SK-N-SH treated with all-trans-retinoic acid at 6 μM for 48 hours (cell line): ENCODE data around the gene GOLT1A.

ENCODE experiments used
- ATAC-seq: fragments of 200-7000 bp; cut with Tn5 transposase; 3 replicates; pipeline ENCODE4 v1.9.1; 2020; ENCODE audit warnings: mild to moderate bottlenecking, moderate library complexity
- ARNTL ChIP-seq: fragments of 450-650 bp; formaldehyde crosslinking; IDR thresholded peaks from 2 replicates; pipeline ENCODE4 v1.5.0; 2020; ENCODE audit warnings: low read depth, mild to moderate bottlenecking, moderate library complexity, borderline replicate concordance
- BACH2 ChIP-seq: fragments of 250-450 bp; sonication (Bioruptor Pico); IDR thresholded peaks from 2 replicates; pipeline ENCODE4 v1.9.0; 2021; ENCODE audit warnings: mild to moderate bottlenecking, borderline replicate concordance
- CREB5 ChIP-seq: fragments of 250-450 bp; sonication (Bioruptor Pico); IDR thresholded peaks from 2 replicates; pipeline ENCODE4 v1.5.1; 2020; ENCODE audit warnings: low read depth, mild to moderate bottlenecking, moderate library complexity
- CSDC2 ChIP-seq: fragments of 250-450 bp; sonication (Bioruptor Pico); IDR thresholded peaks from 2 replicates; pipeline ENCODE4 v1.5.0; 2020; ENCODE audit warnings: mild to moderate bottlenecking, moderate library complexity
- CSRNP3 ChIP-seq: fragments of 250-450 bp; sonication (Bioruptor Pico); IDR thresholded peaks from 2 replicates; pipeline ENCODE4 v1.5.1; 2021; ENCODE audit warnings: mild to moderate bottlenecking, moderate library complexity
- ESRRG ChIP-seq: fragments of 250-450 bp; sonication (Bioruptor Pico); IDR thresholded peaks from 2 replicates; pipeline ENCODE4 v1.6.1; 2021; ENCODE audit warnings: mild to moderate bottlenecking
- GLIS3 ChIP-seq: fragments of 250-450 bp; sonication (Bioruptor Pico); IDR thresholded peaks from 2 replicates; pipeline ENCODE4 v1.5.0; 2020; ENCODE audit warnings: mild to moderate bottlenecking, moderate library complexity
- ISL1 ChIP-seq: fragments of 250-450 bp; sonication (Bioruptor Pico); IDR thresholded peaks from 2 replicates; pipeline ENCODE4 v2.1.2; 2022; ENCODE audit warnings: mild to moderate bottlenecking, moderate library complexity
- OSR1 ChIP-seq: fragments of 250-450 bp; sonication (Bioruptor Pico); IDR thresholded peaks from 2 replicates; pipeline ENCODE4 v1.8.0; 2022; ENCODE audit warnings: moderate library complexity, mild to moderate bottlenecking, inconsistent platforms
- POU6F1 ChIP-seq: fragments of 250-450 bp; sonication (Bioruptor Pico); IDR thresholded peaks from 2 replicates; pipeline ENCODE4 v1.8.0; 2021; ENCODE audit warnings: low read depth, mild to moderate bottlenecking, moderate library complexity, borderline replicate concordance
- PPARA ChIP-seq: fragments of 250-450 bp; sonication (Bioruptor Pico); IDR thresholded peaks from 2 replicates; pipeline ENCODE4 v1.5.0; 2020; ENCODE audit warnings: mild to moderate bottlenecking, borderline replicate concordance
- RARB ChIP-seq: fragments of 250-450 bp; sonication (Bioruptor Pico); IDR thresholded peaks from 2 replicates; pipeline ENCODE4 v1.8.0; 2021; ENCODE audit warnings: mild to moderate bottlenecking, moderate library complexity
- SNAI2 ChIP-seq: fragments of 250-450 bp; sonication (Bioruptor Pico); IDR thresholded peaks from 2 replicates; pipeline ENCODE4 v1.5.0; 2020; ENCODE audit warnings: mild to moderate bottlenecking, moderate library complexity
- TCF4 ChIP-seq: fragments of 250-450 bp; sonication (Bioruptor Pico); IDR thresholded peaks from 2 replicates; pipeline ENCODE4 v1.8.0; 2021; ENCODE audit warnings: mild to moderate bottlenecking, moderate library complexity, borderline replicate concordance
- TOX ChIP-seq: fragments of 250-450 bp; sonication (Bioruptor Pico); IDR thresholded peaks from 2 replicates; pipeline ENCODE4 v1.8.0; 2021; ENCODE audit warnings: mild to moderate bottlenecking, moderate library complexity, borderline replicate concordance
- TSHZ2 ChIP-seq: fragments of 250-450 bp; sonication (Bioruptor Pico); IDR thresholded peaks from 2 replicates; pipeline ENCODE4 v1.5.0; 2020; ENCODE audit warnings: mild to moderate bottlenecking, moderate library complexity
- ZC3H10 ChIP-seq: fragments of 250-450 bp; sonication (Bioruptor Pico); IDR thresholded peaks from 2 replicates; pipeline ENCODE4 v1.5.1; 2021; ENCODE audit warnings: mild to moderate bottlenecking, moderate library complexity
- ZFP3 ChIP-seq: fragments of 250-450 bp; sonication (Bioruptor Pico); IDR thresholded peaks from 2 replicates; pipeline ENCODE4 v1.5.0; 2020; ENCODE audit warnings: mild to moderate bottlenecking, moderate library complexity
- ZFP30 ChIP-seq: fragments of 450-650 bp; formaldehyde crosslinking; IDR thresholded peaks from 2 replicates; pipeline ENCODE4 v1.5.0; 2022; ENCODE audit warnings: mild to moderate bottlenecking, moderate library complexity
- ZNF565 ChIP-seq: fragments of 450-650 bp; formaldehyde crosslinking; conservative IDR thresholded peaks from 2 replicates; pipeline ENCODE4 v1.5.0; 2020; ENCODE audit warnings: low read depth, mild to moderate bottlenecking, moderate library complexity
- ZNF70 ChIP-seq: fragments of 450-650 bp; formaldehyde crosslinking; IDR thresholded peaks from 2 replicates; pipeline ENCODE4 v1.5.0; 2020; ENCODE audit warnings: mild to moderate bottlenecking, moderate library complexity
- ZNF8 ChIP-seq: fragments of 450-650 bp; formaldehyde crosslinking; IDR thresholded peaks from 2 replicates; pipeline ENCODE4 v1.5.0; 2020; ENCODE audit warnings: mild to moderate bottlenecking, moderate library complexity

GOLT1A gene

GRCh38 chr1:204261746-204262505 is 48.1 kb upstream of the GOLT1A start:
- TF ChIP-seq ZNF70 (CRISPR knock-in tag) (no peak), ZFP30 (no peak)
- no peak for ATAC-seq

GRCh38 chr1:204261266-204261665 is 47.5 kb upstream of the GOLT1A start:
- TF ChIP-seq ESRRG (CRISPR knock-in tag) (no peak), POU6F1 (CRISPR knock-in tag) (no peak), PPARA (CRISPR knock-in tag) (no peak), ISL1 (CRISPR knock-in tag) (no peak)
- ATAC-seq, result no peak

- ATAC-seq, result no peak
- TF ChIP-seq ZFP3 (CRISPR knock-in tag), result no peak
- TF ChIP-seq ARNTL, result no peak
- TF ChIP-seq ZNF565 (CRISPR knock-in tag), result no peak
- TF ChIP-seq ISL1 (CRISPR knock-in tag), result no peak
- TF ChIP-seq SNAI2 (CRISPR knock-in tag), result no peak
- TF ChIP-seq BACH2 (CRISPR knock-in tag), result no peak
- TF ChIP-seq ZC3H10 (CRISPR knock-in tag), result no peak
- no peak for TF ChIP-seq ESRRG (CRISPR knock-in tag)
- TF ChIP-seq TSHZ2 (CRISPR knock-in tag), result no peak
- TF ChIP-seq ZNF70 (CRISPR knock-in tag), result no peak
- TF ChIP-seq CREB5 (CRISPR knock-in tag), result no peak
Observed at GRCh38 chr1:204260601-204261197, 46.9 kb upstream of the GOLT1A start.

- ATAC-seq, result no peak
- TF ChIP-seq CREB5 (CRISPR knock-in tag), result no peak
- TF ChIP-seq RARB (CRISPR knock-in tag), result no peak
Observed at GRCh38 chr1:204259782-204260181, 46.0 kb upstream of the GOLT1A start.

- TF ChIP-seq BACH2 (CRISPR knock-in tag) (no peak), GLIS3 (no peak), TCF4 (CRISPR knock-in tag) (no peak), ISL1 (CRISPR knock-in tag) (no peak), ZC3H10 (CRISPR knock-in tag) (no peak), ZNF8 (CRISPR knock-in tag) (no peak), TOX (CRISPR knock-in tag) (no peak), SNAI2 (CRISPR knock-in tag) (no peak), ZNF565 (CRISPR knock-in tag) (no peak), RARB (CRISPR knock-in tag) (no peak), CSDC2 (no peak), OSR1 (CRISPR knock-in tag) (no peak), ESRRG (CRISPR knock-in tag) (no peak), TSHZ2 (CRISPR knock-in tag) (no peak), ZFP30 (no peak), PPARA (CRISPR knock-in tag) (no peak), ZNF70 (CRISPR knock-in tag) (no peak), CSRNP3 (no peak)
Observed at GRCh38 chr1:204259196-204259595, 45.4 kb upstream of the GOLT1A start.

More at GRCh38 chr1:204259196-204259595, 45.4 kb upstream of the GOLT1A start:
- no peak for ATAC-seq
